GM15510 (cell line): Measurements from ENCODE around the gene ASB6.
A peak's percentile ranks its signal among the peaks of the same experiment; 100 is the strongest.

ENCODE experiments used
- POLR2A ChIP-seq: IDR thresholded peaks from 3 replicates; pipeline ENCODE4 v1.6.1; 2011; ENCODE audit warnings: borderline replicate concordance; ENCODE audit not compliant: insufficient read length; ENCODE audit errors: extremely low read depth

The ASB6 gene

GRCh38 chr9:129641750-129642585 is at the start of gene ASB6:
Gene ASB6, minus strand, starts transcription at chr9:129642151. Its CDS starts 152 bp downstream, at chr9:129641999.
- peak; percentile 84 for TF ChIP-seq POLR2A

- no peak for TF ChIP-seq POLR2A
Measured at GRCh38 chr9:129688285-129689043, 46.5 kb upstream of the ASB6 start.

DNA sequence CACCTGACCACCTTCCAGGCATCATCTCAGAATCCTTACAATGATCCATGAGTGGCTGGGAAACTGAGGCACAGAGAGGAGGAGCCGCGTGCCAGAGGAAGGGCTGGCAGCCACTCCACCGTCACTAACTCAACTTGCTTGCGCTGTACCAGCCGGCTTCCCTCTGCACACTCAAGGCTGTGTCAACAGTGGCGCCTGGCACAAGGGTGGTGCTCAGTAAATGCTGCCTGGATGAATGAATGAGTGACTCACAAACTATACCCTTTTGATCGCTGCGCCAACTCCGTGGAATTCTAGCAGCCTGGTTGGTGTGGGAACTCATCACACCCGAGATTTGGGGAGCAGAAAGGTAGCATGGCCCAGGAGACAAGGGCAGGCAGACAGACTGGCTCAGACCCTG is 45.4 kb upstream of the ASB6 start:
- no peak for TF ChIP-seq POLR2A

DNA sequence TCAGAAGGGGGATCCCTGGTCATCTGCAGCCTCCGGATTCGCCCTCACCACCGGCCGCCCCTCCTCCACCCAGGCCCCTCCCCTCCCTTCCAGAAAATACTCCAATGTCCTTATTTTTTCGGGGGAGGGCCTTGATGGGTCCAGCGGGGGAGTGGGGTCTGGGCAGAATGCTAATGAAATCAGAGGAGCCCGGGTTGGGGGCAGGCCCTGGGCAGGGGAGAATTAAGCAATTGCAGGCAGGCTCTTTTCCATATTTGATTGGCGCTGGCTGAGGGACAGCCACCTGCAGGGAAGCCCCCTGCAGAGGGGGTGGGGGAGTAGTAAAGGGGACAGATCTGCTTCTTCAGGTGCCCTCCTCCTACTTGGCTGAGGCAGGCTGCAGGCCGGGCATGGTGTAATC is 44.8 kb upstream of the ASB6 start:
- no peak for TF ChIP-seq POLR2A

GRCh38 chr9:129685933-129686259 is 43.9 kb upstream of the ASB6 start:
- no peak for TF ChIP-seq POLR2A

DNA sequence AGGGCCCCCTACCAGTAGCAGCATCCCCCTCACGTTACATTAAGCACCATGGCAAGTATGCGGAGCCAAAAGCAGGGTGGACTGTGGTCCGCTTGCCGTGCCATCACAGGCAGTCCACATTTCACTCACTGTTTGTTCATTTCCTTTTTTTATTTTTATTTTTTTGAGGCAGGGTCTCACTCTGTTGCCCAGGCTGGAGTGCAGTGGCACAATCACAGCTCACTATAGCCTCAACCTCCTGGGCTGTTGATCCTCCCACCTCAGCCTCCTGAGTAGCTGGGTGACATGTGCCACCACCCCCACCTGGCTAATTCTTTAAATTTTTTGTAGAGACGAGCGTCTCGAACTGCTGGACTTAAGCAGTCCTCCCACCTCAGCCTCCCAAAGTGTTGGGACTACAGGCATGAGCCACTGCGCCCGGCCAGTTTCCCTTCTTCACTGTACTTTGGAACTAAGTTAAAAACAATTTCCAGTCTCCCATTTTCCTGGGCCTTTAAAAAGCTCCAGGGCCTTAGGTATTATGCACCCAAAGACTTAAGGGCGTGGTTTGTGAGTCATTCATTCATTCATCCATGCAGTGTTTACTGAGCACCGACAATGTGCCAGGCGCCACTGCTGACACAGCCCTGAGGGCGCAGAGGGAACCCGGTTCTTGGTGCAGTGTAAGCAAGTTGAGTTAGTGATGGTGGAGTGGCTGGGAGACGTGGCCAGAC is 43.4 kb upstream of the ASB6 start:
- TF ChIP-seq POLR2A = no peak

DNA sequence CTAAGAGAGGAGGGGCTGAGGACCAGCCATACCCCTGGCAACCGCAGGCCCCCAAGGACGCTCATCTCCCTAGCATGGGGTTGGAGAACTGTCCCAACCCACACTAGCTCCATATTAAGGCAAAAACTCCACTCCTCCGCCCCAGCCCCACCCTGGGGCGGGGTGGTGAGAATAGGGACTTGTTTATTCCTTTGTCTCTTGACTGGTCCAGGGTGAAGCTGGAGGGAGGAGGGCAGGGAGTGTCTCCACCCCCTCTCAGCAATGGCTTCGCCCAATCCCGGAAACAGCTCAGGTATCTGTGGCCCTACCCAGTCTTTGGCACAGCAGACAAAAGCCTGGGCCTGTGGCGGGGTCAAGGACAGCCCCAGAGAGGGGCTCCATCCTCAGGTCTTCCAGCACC is 40.4 kb upstream of the ASB6 start:
- TF ChIP-seq POLR2A = no peak

GRCh38 chr9:129681924-129682323 is 40.0 kb upstream of the ASB6 start:
- no peak for TF ChIP-seq POLR2A

GRCh38 chr9:129679537-129679936 is 37.6 kb upstream of the ASB6 start:
- TF ChIP-seq POLR2A = no peak

DNA sequence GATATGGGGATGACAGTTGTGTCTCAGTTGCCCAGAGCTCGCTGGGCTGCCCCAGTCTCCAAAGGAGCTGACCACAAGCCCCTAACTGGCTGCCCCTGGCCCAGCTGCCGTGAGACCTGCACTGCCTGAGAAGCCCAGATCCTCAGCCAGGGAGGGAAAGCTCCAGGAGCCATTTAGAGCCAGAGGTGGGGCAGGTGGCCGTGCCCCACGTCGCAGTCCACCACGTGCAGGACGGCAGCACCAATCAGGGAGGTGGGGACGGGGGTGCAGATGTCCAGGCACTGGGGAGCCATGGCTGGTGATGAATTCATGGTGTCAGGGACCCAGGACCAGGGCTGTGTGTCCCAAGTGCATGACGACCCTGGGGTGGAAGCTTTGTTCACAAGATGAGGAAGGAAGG is 36.9 kb upstream of the ASB6 start:
- no peak for TF ChIP-seq POLR2A

DNA sequence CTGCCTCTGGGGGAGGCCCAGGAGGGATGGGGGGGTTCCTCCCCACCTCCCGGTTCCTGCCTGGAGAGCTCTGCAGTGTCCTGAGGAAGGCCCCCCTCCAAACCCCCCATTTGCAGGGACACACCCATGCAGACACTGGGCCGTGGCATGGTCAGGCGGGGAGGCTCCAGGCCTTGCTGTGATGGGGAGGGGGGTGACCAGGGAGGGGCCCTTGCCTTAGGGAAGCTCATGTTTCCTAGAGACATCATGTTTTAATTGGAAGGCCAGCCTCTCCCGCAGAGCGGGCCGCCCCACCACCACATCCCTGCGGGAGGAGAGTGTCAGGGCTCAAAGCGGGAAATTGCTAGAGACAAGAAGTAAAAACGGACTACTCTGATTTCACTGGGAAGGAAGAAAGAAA is 35.5 kb upstream of the ASB6 start:
- TF ChIP-seq POLR2A = no peak

- TF ChIP-seq POLR2A = no peak
Measured at GRCh38 chr9:129676975-129677374, 35.0 kb upstream of the ASB6 start.

- TF ChIP-seq POLR2A = no peak
Measured at GRCh38 chr9:129676287-129676686, 34.3 kb upstream of the ASB6 start.

- no peak for TF ChIP-seq POLR2A
Measured at GRCh38 chr9:129675620-129676019, 33.7 kb upstream of the ASB6 start.

DNA sequence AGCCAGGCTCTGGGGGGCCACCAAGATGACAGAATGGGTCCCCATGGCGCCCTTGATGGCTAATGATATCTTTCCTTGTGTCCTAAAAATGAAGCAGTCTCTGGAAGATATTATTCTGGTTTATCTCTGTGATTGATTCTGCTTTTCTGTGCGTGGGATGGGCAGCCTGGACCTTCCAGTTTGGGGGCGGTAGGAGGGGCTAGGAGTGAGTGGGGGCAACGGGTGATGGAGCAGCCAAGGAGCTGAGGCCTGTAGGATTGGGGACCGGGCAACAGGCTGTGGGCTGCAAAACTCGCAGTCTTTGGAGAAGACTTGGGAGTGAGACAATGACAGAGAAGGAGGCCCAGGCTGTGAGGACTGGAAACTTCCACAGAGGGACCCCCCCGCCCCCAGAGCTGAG is 32.3 kb upstream of the ASB6 start:
- no peak for TF ChIP-seq POLR2A

- no peak for TF ChIP-seq POLR2A
Measured at GRCh38 chr9:129673602-129674001, 31.7 kb upstream of the ASB6 start.

DNA sequence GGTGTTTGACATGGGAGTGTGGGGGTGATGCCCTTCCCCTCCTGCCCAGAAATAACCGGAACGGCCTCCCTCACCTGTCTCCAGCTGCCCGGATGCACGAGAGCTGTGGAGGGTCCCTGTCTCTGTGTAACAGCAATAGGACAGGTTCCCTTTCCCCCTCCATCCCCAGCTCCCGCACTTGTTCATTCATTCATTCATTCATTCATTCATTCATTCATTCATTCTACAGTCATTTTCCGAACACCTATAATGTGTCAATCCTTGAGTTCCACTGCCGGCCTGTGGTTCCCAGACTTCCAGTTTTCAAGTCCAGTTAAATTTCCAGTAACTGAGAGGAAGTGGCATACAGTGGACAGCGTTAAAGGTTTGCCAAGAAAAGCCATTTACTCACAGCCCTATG is 30.8 kb upstream of the ASB6 start:
- no peak for TF ChIP-seq POLR2A

DNA sequence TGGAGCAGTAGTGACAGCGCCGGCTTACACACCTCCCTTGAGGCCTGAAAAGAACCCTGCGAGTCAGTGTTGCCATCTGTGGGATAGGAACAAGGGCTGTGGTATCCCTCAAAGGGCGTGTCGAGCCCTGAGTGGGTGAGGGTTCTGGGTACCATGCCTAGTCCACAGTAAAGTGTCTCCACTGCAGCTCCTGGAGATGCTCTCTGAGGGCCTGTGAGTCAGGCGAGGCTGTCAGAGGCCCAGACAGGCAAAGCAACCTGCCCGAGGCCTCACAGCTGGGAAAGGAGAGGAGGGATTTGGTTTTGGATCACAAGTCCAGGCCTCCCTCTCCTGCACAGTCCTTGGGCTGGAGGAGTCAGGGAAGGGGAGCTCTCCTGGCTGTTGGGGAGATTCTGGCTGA is 29.6 kb upstream of the ASB6 start:
- no peak for TF ChIP-seq POLR2A
